Stomach (tissue), 9 donors: ENCODE data around the gene BARX1. TPM values are rescaled to one million over a fixed set of nuclear protein-coding genes. Genes with fewer than 3 reads are reported as not detected.

Experiments
- DNase-seq, 2 donors: peaks; one replicate each; pipeline versions ENCODE4 v3.0.0 to v3.0.0-alpha.2; 2013 to 2019
- H3K27ac ChIP-seq, 5 donors: fragments of 200-600 bp in 4 of 5; sonication (generic) in 4 of 5; one replicate each; pipeline ENCODE4 v1.5.1; 2013 to 2019; ENCODE audit warnings: mild to moderate bottlenecking in 1 of 5, moderate library complexity in 1 of 5
- H3K27me3 ChIP-seq, 3 donors: fragments of 200-600 bp; sonication (generic); one replicate each; pipeline ENCODE4 v1.5.1; 2017 to 2019; ENCODE audit warnings: mixed run types in 1 of 3
- H3K36me3 ChIP-seq, 4 donors: fragments of 200-600 bp; sonication (generic); 1 replicate in 3 of 4; 2 replicates in 1 of 4; pipeline ENCODE4 v1.5.1; 2016 to 2019
- H3K4me1 ChIP-seq, 4 donors: fragments of 200-600 bp; sonication (generic); one replicate each; pipeline ENCODE4 v1.5.1; 2016 to 2019
- H3K4me3 ChIP-seq, 4 donors: fragments of 200-600 bp; sonication (generic) in 3 of 4; one replicate each; pipeline ENCODE4 v1.5.1; 2016 to 2019; ENCODE audit warnings: mild to moderate bottlenecking in 1 of 4
- H3K9me3 ChIP-seq, 4 donors: fragments of 200-600 bp; sonication (generic); one replicate each; pipeline ENCODE4 v1.5.1; 2016 to 2019
- CTCF ChIP-seq, 7 experiments: fragments of 450-650 bp in 4 of 7; fragments of 200-600 bp in 3 of 7; sonication (generic) in 3 of 7; IDR thresholded peaks; one replicate each; pipeline ENCODE4 v1.5.1; 2016 to 2019; ENCODE audit warnings: antibody characterized with exemption in 7 of 7, control low read depth in 2 of 7, mild to moderate bottlenecking in 1 of 7
- EP300 ChIP-seq: sonication (generic); formaldehyde crosslinking; IDR thresholded peaks from one replicate; pipeline ENCODE4 v1.6.1; 2017; ENCODE audit warnings: antibody characterized with exemption
- POLR2A ChIP-seq, 4 donors: fragments of 450-650 bp; IDR thresholded peaks; one replicate each; pipeline ENCODE4 v1.6.1; 2016; ENCODE audit warnings: antibody characterized with exemption in 4 of 4, control low read depth in 2 of 4, mild to moderate bottlenecking in 1 of 4, moderate library complexity in 1 of 4
- POLR2AphosphoS5 ChIP-seq, 3 donors: sonication (generic); formaldehyde crosslinking; IDR thresholded peaks; one replicate each; pipeline ENCODE4 v1.6.1; 2016; ENCODE audit warnings: antibody characterized with exemption in 3 of 3
- WGBS, 5 donors: extraction: QIAGEN DNeasy Blood & Tissue Kit in 3 of 5; methylation state at CpG; one replicate each; pipeline versions ENCODE4 v1.1.5 to v1.1.7; 2013 to 2018; 5-methylcytosine and 5-hydroxymethylcytosine counted together
- intact Hi-C: fragments of 100-400 bp; cut with DNase I; formaldehyde crosslinking; loops from one replicate; pipeline ENCODE4 v1.15.1; 2023; ENCODE audit warnings: low total_unique reads
- polyA plus RNA-seq, 3 donors: library from polyadenylated mRNA; stranded (reverse); fragments of 200-250 nt; gene quantifications; one replicate each; pipeline ENCODE4 v1.2.3, GENCODE V29; 2013
- total RNA-seq, 5 donors: library from RNA; depleted of rRNA; stranded (reverse); fragments of >200 nt; gene quantifications; one replicate each; pipeline versions ENCODE4 v1.1.0 to v1.2.3, GENCODE V29; 2014 to 2016
- donor health status: healthy with polysubstance abuse.
- donor health status: Bipolar disorder and iron deficiency.
- donor health status: healthy.

BARX1 gene
- total and polyA plus RNA-seq, 8 donors = 42.0 to 256 (median 141) TPM; not detected in 1

- peak; percentile 39 to 80 for DNase-seq
- intact Hi-C loops = no loop called here
- Histone ChIP-seq H3K27me3 (peaks cover 0 to 10% (median 3%) of the 10 kb centered on the region in 3 donors), H3K4me1 (peaks cover 11 to 45% (median 25%) of the 10 kb centered on the region in 4 donors), H3K9me3 (no peaks in the 10 kb centered on the region), H3K36me3 (no peaks in the 10 kb centered on the region), H3K4me3 (no peak overlapping the region), H3K27ac (peak overlapping the region in 3 of 5 donors; percentile 58 to 86 (median 72))
- WGBS, 5 donors = 52 to 56% (median 54%) methylated on average over 23 to 27 of the region's 27 CpGs
- TF ChIP-seq POLR2AphosphoS5 (IDR thresholded peaks at IDR 0.05) (peak in 2 of 3 donors; percentile 74 to 92), POLR2A (IDR thresholded peaks at IDR 0.05) (no peak), EP300 (peak; percentile 89)
Measured at GRCh38 chr9:93911801-93912554, 43.2 kb downstream of the BARX1 start.

GRCh38 chr9:93911136-93911745 is 43.9 kb downstream of the BARX1 start:
- H3K27me3 ChIP-seq = peaks cover 0 to 10% (median 3%) of the 10 kb centered on the region in 3 donors
- 77 to 93% (median 82%) methylated on average over 18 to 23 of the region's 23 CpGs for WGBS, 5 donors
- no peak for TF ChIP-seq CTCF (IDR thresholded peaks at IDR 0.05)
- TF ChIP-seq EP300 = no peak
- TF ChIP-seq POLR2AphosphoS5 (IDR thresholded peaks at IDR 0.05) = no peak
- no peak for TF ChIP-seq POLR2A (IDR thresholded peaks at IDR 0.05)
- H3K27ac ChIP-seq = peak overlapping the region in 3 of 5 donors; percentile 51 to 86 (median 72)
- peaks cover 11 to 45% (median 25%) of the 10 kb centered on the region in 4 donors for H3K4me1 ChIP-seq
- no peak overlapping the region for H3K4me3 ChIP-seq
- no peaks in the 10 kb centered on the region for H3K9me3 ChIP-seq
- peak in 1 of 2 donors; percentile 49 for DNase-seq
- no peaks in the 10 kb centered on the region for H3K36me3 ChIP-seq
- intact Hi-C loops = no loop called here

GRCh38 chr9:93910598-93910997 is 44.6 kb downstream of the BARX1 start:
- no peak for DNase-seq
- intact Hi-C loops = no loop called here
- H3K9me3 ChIP-seq = no peaks in the 10 kb centered on the region
- WGBS, 5 donors = 89 to 98% (median 96%) methylated on average over 5 to 7 of the region's 7 CpGs
- H3K36me3 ChIP-seq = no peaks in the 10 kb centered on the region
- TF ChIP-seq EP300 (no peak), CTCF (IDR thresholded peaks at IDR 0.05) (no peak), POLR2A (IDR thresholded peaks at IDR 0.05) (no peak), POLR2AphosphoS5 (IDR thresholded peaks at IDR 0.05) (no peak)
- H3K4me3 ChIP-seq = no peak overlapping the region
- H3K27me3 ChIP-seq = peaks cover 0 to 10% (median 3%) of the 10 kb centered on the region in 3 donors
- peak overlapping the region in 3 of 5 donors; percentile 51 to 86 (median 72) for H3K27ac ChIP-seq
- H3K4me1 ChIP-seq = peaks cover 11 to 45% (median 25%) of the 10 kb centered on the region in 4 donors

- intact Hi-C loops = no loop called here
- H3K36me3 ChIP-seq = no peaks in the 10 kb centered on the region
- no peak for DNase-seq
- H3K4me3 ChIP-seq = no peak overlapping the region
- peaks cover 0 to 10% (median 3%) of the 10 kb centered on the region in 3 donors for H3K27me3 ChIP-seq
- peak overlapping the region in 2 of 5 donors; percentile 72 to 86 for H3K27ac ChIP-seq
- H3K9me3 ChIP-seq = no peaks in the 10 kb centered on the region
- 90 to 95% (median 95%) methylated on average over 8 to 10 of the region's 10 CpGs for WGBS, 5 donors
- TF ChIP-seq EP300 (no peak), POLR2AphosphoS5 (IDR thresholded peaks at IDR 0.05) (no peak), POLR2A (IDR thresholded peaks at IDR 0.05) (no peak), CTCF (IDR thresholded peaks at IDR 0.05) (no peak)
- peaks cover 11 to 45% (median 25%) of the 10 kb centered on the region in 4 donors for H3K4me1 ChIP-seq
Measured at GRCh38 chr9:93910196-93910595, 45.0 kb downstream of the BARX1 start.
